Thymus (tissue), 11 donors: ENCODE results near the gene TSLP. TPM values are rescaled to one million over a fixed set of nuclear protein-coding genes. Genes with fewer than 3 reads are reported as not detected.

Experiments used
- DNase-seq, 9 donors: peaks; one replicate each; pipeline ENCODE4 v3.0.0-alpha.2; 2013; ENCODE audit warnings: low spot score in 9 of 9, low read depth in 6 of 9, missing footprints in 1 of 9
- H3K27ac ChIP-seq, 2 donors: one replicate each; pipeline ENCODE4 v1.5.1; 2013; ENCODE audit warnings: control low read depth in 1 of 2, low read depth in 1 of 2, low read length in 1 of 2, mild to moderate bottlenecking in 1 of 2, moderate library complexity in 1 of 2
- H3K27me3 ChIP-seq, 2 donors: one replicate each; pipeline ENCODE4 v1.5.1; 2013; ENCODE audit warnings: low read length in 1 of 2; ENCODE audit not compliant: control insufficient read depth in 2 of 2, insufficient read depth in 1 of 2
- H3K36me3 ChIP-seq, 2 donors: one replicate each; pipeline ENCODE4 v1.5.1; 2013; ENCODE audit warnings: low read length in 1 of 2, mild to moderate bottlenecking in 1 of 2, moderate library complexity in 1 of 2; ENCODE audit not compliant: control insufficient read depth in 2 of 2, insufficient read depth in 2 of 2
- H3K4me1 ChIP-seq, 2 donors: one replicate each; pipeline ENCODE4 v1.5.1; 2013; ENCODE audit warnings: low read length in 2 of 2; ENCODE audit not compliant: control insufficient read depth in 2 of 2, insufficient read depth in 2 of 2
- H3K4me3 ChIP-seq, 2 donors: one replicate each; pipeline ENCODE4 v1.5.1; 2013; ENCODE audit warnings: low read length in 2 of 2, control low read depth in 1 of 2, mild to moderate bottlenecking in 1 of 2
- H3K9me3 ChIP-seq, 2 donors: one replicate each; pipeline ENCODE4 v1.5.1; 2013; ENCODE audit warnings: low read length in 1 of 2, mild to moderate bottlenecking in 1 of 2; ENCODE audit not compliant: control insufficient read depth in 2 of 2, insufficient read depth in 1 of 2
- WGBS: extraction: QIAGEN DNeasy Blood & Tissue Kit; methylation state at CpG from one replicate; pipeline ENCODE4 v1.1.7; 2013; 5-methylcytosine and 5-hydroxymethylcytosine counted together
- polyA plus RNA-seq: library from polyadenylated mRNA; stranded (reverse); fragments of 200-250 nt; gene quantifications from one replicate; pipeline ENCODE4 v1.2.3, GENCODE V29; 2013
- total RNA-seq: library from RNA; stranded (reverse); fragments of 120-200 nt; gene quantifications from one replicate; pipeline ENCODE4 v1.2.4, GENCODE V29; 2013
- donor health status: healthy.

Gene TSLP
- total and polyA plus RNA-seq, 2 donors, result 0.09 to 0.39 TPM

GRCh38 chr5:111066261-111066938 lies 5.1 kb upstream of the TSLP start:
- no peaks in the 10 kb centered on the region for H3K36me3 ChIP-seq
- 95% methylated on average over 2 of the region's 2 CpGs for WGBS
- H3K27me3 ChIP-seq, result peaks cover 27 to 49% of the 10 kb centered on the region in 2 donors
- H3K4me1 ChIP-seq, result peaks cover 0 to 7% of the 10 kb centered on the region in 2 donors
- no peak overlapping the region for H3K27ac ChIP-seq
- no peak for DNase-seq
- H3K4me3 ChIP-seq, result no peak overlapping the region
- H3K9me3 ChIP-seq, result no peaks in the 10 kb centered on the region

- WGBS, result 88% methylated on average over 2 of the region's 2 CpGs
- Histone ChIP-seq H3K4me1 (peaks cover 0 to 12% of the 10 kb centered on the region in 2 donors), H3K27me3 (peaks cover 43 to 67% of the 10 kb centered on the region in 2 donors), H3K36me3 (no peaks in the 10 kb centered on the region), H3K4me3 (no peak overlapping the region), H3K27ac (no peak overlapping the region), H3K9me3 (peaks cover 0 to 4% of the 10 kb centered on the region in 2 donors)
- no peak for DNase-seq
These were observed 3.3 kb upstream of the TSLP start for GRCh38 chr5:111068213-111068612.

GRCh38 chr5:111069839-111070238 lies 1.7 kb upstream of the TSLP start:
- peaks cover 0 to 15% of the 10 kb centered on the region in 2 donors for H3K4me1 ChIP-seq
- no peak overlapping the region for H3K4me3 ChIP-seq
- WGBS, result 48% methylated on average over 4 of the region's 4 CpGs
- DNase-seq, result no peak
- no peak overlapping the region for H3K27ac ChIP-seq
- H3K9me3 ChIP-seq, result peaks cover 0 to 4% of the 10 kb centered on the region in 2 donors
- no peaks in the 10 kb centered on the region for H3K36me3 ChIP-seq
- H3K27me3 ChIP-seq, result peaks cover 43 to 82% of the 10 kb centered on the region in 2 donors

GRCh38 chr5:111070272-111071134 lies 1.0 kb upstream of the TSLP start:
- no peak overlapping the region for H3K27ac ChIP-seq
- H3K4me3 ChIP-seq, result no peak overlapping the region
- H3K4me1 ChIP-seq, result peaks cover 0 to 15% of the 10 kb centered on the region in 2 donors
- WGBS, result 7% methylated on average over 42 of the region's 42 CpGs
- peaks cover 43 to 86% of the 10 kb centered on the region in 2 donors for H3K27me3 ChIP-seq
- peaks cover 0 to 4% of the 10 kb centered on the region in 2 donors for H3K9me3 ChIP-seq
- no peaks in the 10 kb centered on the region for H3K36me3 ChIP-seq
- DNase-seq, result peak in 2 of 9 donors; percentile 8 to 23

- Histone ChIP-seq H3K27me3 (peaks cover 38 to 81% of the 10 kb centered on the region in 2 donors), H3K27ac (no peak overlapping the region), H3K4me3 (peak overlapping the region; percentile 37 to 44), H3K9me3 (peaks cover 0 to 4% of the 10 kb centered on the region in 2 donors), H3K36me3 (no peaks in the 10 kb centered on the region), H3K4me1 (peaks cover 0 to 15% of the 10 kb centered on the region in 2 donors)
- DNase-seq, result peak in 8 of 9 donors; percentile 9 to 77 (median 55)
- WGBS, result 3% methylated on average over 44 of the region's 44 CpGs
These were observed 1.6 kb downstream of the TSLP start for GRCh38 chr5:111072949-111073682.

GRCh38 chr5:111074244-111074643 lies 2.7 kb downstream of the TSLP start:
- Histone ChIP-seq H3K4me3 (no peak overlapping the region), H3K36me3 (no peaks in the 10 kb centered on the region), H3K9me3 (peaks cover 0 to 4% of the 10 kb centered on the region in 2 donors), H3K4me1 (peaks cover 0 to 15% of the 10 kb centered on the region in 2 donors), H3K27me3 (peaks cover 36 to 69% of the 10 kb centered on the region in 2 donors), H3K27ac (no peak overlapping the region)
- 86% methylated on average over 2 of the region's 2 CpGs for WGBS
- DNase-seq, result no peak

- Histone ChIP-seq H3K27ac (no peak overlapping the region), H3K27me3 (peaks cover 25 to 59% of the 10 kb centered on the region in 2 donors), H3K4me1 (peaks cover 0 to 11% of the 10 kb centered on the region in 2 donors), H3K4me3 (no peak overlapping the region), H3K9me3 (peaks cover 0 to 4% of the 10 kb centered on the region in 2 donors), H3K36me3 (no peaks in the 10 kb centered on the region)
- no peak for DNase-seq
These were observed 4.0 kb downstream of the TSLP start for GRCh38 chr5:111075520-111075919.

- DNase-seq, result no peak
- H3K27ac ChIP-seq, result no peak overlapping the region
- 96% methylated on average over 1 of the region's 1 CpG for WGBS
- peaks cover 0 to 8% of the 10 kb centered on the region in 2 donors for H3K4me1 ChIP-seq
- H3K9me3 ChIP-seq, result peaks cover 0 to 4% of the 10 kb centered on the region in 2 donors
- no peak overlapping the region for H3K4me3 ChIP-seq
- H3K36me3 ChIP-seq, result no peaks in the 10 kb centered on the region
- peaks cover 19 to 54% of the 10 kb centered on the region in 2 donors for H3K27me3 ChIP-seq
These were observed 4.6 kb downstream of the TSLP start for GRCh38 chr5:111076091-111076490.
